Measurements from ENCODE around the gene EML6.

- TF ChIP-seq CTCF (IDR thresholded peaks at IDR 0.05) (no peak), POLR2AphosphoS5 (IDR thresholded peaks at IDR 0.05) (no peak), POLR2A (IDR thresholded peaks at IDR 0.05) (no peak)
Observed at GRCh38 chr2:54783349-54783748, 59.9 kb downstream of the EML6 start.
